GM19193 (cell line): Measurements from ENCODE around the gene TMEM181.

Experiments
- POLR2A ChIP-seq: IDR thresholded peaks from 4 replicates; pipeline ENCODE4 v1.6.1; 2011; ENCODE audit not compliant: insufficient read depth, insufficient read length; ENCODE audit errors: extremely low read depth

TMEM181 gene

GRCh38 chr6:158571826-158572652 is 12.1 kb downstream of the TMEM181 start:
- no peak for TF ChIP-seq POLR2A

- TF ChIP-seq POLR2A, result no peak
These were observed 13.0 kb downstream of the TMEM181 start for GRCh38 chr6:158572653-158573541.

- TF ChIP-seq POLR2A, result no peak
These were observed 13.6 kb downstream of the TMEM181 start for GRCh38 chr6:158573542-158573931.

GRCh38 chr6:158574800-158575199 is 14.9 kb downstream of the TMEM181 start:
- no peak for TF ChIP-seq POLR2A

- TF ChIP-seq POLR2A, result no peak
These were observed 15.7 kb downstream of the TMEM181 start for GRCh38 chr6:158575550-158575949.

- TF ChIP-seq POLR2A, result no peak
These were observed 24.4 kb downstream of the TMEM181 start for GRCh38 chr6:158584236-158584651.

- TF ChIP-seq POLR2A, result no peak
These were observed 26.8 kb downstream of the TMEM181 start for GRCh38 chr6:158586652-158587051.

- TF ChIP-seq POLR2A, result no peak
These were observed 29.5 kb downstream of the TMEM181 start for GRCh38 chr6:158589366-158589765.

- TF ChIP-seq POLR2A, result no peak
These were observed 31.4 kb downstream of the TMEM181 start for GRCh38 chr6:158591134-158591809.

GRCh38 chr6:158591810-158592209 is 31.9 kb downstream of the TMEM181 start:
- TF ChIP-seq POLR2A, result no peak

- no peak for TF ChIP-seq POLR2A
These were observed 33.8 kb downstream of the TMEM181 start for GRCh38 chr6:158593670-158594069.

GRCh38 chr6:158595223-158595622 is 35.3 kb downstream of the TMEM181 start:
- TF ChIP-seq POLR2A, result no peak

GRCh38 chr6:158596861-158597260 is 37.0 kb downstream of the TMEM181 start:
- TF ChIP-seq POLR2A, result no peak

- TF ChIP-seq POLR2A, result no peak
These were observed 37.7 kb downstream of the TMEM181 start for GRCh38 chr6:158597565-158597964.

GRCh38 chr6:158599635-158600034 is 39.7 kb downstream of the TMEM181 start:
- no peak for TF ChIP-seq POLR2A
